T-helper 1 cell (primary cell): ENCODE data around the gene GORASP2.
A peak's percentile ranks its signal among the peaks of the same experiment; 100 is the strongest.

Experiments
- DNase-seq, 5 donors: peaks; one replicate each; pipeline ENCODE4 v3.0.0-alpha.2; 2012 to 2020

GORASP2 gene

DNA sequence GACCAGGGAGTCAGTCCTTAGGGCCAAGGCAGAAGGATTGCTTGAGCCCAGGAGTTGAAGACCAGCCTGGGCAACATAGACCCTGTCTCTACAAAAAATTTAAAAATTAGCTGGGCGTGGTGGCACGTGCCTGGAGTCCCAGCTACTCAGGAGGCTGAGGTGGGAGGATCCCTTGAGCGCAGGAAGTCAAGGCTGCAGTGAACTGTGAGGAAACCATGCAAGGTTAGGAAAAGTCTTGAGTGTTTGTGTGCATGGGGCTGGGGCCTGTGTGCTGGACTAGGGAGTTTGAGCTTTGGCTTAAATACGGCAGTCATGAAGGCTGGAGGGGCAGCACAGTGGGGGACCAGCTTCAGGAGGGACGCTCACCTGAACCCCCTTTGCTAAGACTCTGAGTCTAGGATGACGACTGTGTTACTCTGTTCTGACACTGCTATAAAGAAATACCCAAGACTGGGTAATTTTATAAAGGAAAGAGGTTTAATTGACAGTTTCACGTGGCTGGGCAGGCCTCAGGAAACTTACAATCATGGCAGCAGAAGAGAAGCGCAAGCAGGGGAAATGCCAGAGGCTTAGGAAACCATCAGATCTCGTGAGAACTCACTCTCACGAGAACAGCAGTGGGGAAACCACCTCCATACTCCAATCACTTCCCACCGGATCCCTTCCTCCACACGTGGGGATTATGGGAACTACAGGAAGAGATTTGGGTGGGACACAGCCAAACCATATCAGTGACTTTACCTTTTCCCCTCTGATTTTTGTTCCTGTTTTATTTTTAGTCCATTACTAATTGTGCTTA, 39.4 kb downstream of the GORASP2 start:
- DNase-seq = no peak

DNA sequence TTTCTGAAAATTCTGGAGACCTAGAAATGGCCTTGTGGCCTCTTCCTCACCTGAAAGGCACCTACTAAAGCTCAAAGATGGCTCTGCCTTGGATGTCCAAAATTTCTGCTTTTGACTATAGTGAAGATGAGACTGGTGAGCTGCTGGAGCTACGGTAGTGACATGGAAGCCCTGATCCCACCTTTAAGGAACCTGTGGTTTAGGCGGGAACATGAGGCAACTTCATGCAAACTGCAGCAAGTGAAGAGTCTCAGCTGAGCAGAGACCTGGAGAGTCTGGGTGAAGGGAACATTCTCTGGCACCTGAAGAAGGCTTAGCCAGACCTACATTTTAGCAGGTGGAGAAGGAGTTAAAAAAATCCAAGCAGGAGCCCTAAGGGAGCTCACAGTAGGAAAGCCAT, 40.0 kb downstream of the GORASP2 start:
- DNase-seq = no peak

GRCh38 chr2:170969872-170970496, 40.9 kb downstream of the GORASP2 start:
- no peak for DNase-seq

GRCh38 chr2:170971071-170971470, 42.0 kb downstream of the GORASP2 start:
- no peak for DNase-seq

DNA sequence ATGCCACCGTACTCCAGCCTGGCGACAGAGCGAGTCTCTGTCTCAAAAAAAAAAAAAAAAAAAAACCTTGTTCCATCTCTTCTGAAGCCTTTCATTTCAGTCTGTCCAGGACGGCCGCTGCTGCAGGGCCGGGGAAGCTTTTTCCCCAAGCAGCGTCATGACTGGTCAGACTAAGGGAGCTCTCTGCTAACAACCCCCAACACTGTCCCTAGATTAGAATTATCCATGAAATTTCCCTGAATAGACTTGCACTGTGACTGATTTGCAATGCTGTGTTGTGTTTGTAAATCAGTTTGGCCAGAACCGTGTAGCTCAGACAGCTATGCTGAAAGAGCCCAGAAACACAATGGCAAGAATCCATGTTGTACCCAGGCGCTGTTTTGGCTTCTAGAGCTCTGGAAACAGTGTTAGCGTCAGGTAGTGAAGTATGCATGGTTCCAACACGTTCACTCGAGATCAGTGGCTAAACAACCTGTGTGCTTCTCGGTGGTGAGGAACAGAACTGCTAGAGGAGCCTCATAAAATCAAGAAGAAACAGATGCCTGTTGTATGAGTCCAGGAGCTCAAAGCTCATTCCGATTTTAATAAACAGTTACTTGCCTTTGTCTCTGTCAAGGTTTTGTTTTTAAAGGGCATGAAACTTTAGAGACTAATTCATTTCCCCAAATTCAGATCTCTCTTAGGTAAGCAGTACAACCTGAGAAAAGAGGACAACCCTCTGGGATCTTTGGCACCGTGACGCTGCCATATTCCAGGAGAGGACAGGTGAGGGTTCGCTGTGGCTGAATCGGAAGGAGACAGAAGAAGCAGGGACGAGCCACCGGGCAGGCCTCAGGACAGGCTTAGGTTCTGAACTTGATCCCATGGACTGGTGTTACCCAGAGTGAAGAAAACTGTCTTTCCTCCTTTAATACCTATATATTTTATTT, 43.5 kb downstream of the GORASP2 start:
- no peak for DNase-seq

GRCh38 chr2:170973225-170973491, 44.1 kb downstream of the GORASP2 start:
- no peak for DNase-seq

GRCh38 chr2:170973492-170974303, 44.6 kb downstream of the GORASP2 start:
- DNase-seq = peak; percentile 75 to 87 (median 80)

DNA sequence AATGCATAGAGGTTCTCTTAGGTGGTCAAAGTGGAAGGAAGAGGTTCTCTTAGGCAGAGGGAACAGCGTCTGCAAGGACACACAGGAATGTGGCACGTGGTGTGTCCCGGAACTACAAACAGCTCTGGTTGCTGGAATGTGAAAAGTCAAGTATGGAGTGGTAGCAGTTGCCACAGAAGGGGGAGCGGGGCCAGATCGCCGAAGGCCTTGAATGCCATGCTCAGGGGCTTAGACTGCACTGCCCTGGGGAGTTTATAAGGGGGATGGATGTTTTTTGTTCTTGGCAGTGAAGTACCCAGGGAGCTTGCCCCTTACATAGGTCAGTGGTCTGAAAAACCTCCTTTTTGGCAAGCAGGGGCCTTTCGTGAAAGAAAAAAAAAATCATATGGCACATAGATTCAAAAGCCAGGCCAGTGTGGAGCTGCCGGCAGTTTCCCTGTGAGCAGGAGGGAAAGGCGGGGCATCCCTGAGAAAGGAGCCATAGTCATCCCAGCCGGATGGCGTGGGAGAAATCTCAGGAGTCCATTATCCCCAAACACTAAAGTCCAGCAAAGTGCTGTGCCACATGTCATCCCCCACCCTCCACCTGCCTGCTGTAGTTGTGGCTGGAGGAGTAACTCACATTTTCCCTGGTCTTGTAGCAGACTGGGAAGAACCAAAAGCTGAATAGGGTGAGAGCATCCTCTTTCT, 45.4 kb downstream of the GORASP2 start:
- DNase-seq = no peak

- no peak for DNase-seq
These were observed 46.3 kb downstream of the GORASP2 start for GRCh38 chr2:170975127-170975942.

- DNase-seq = no peak
These were observed 46.9 kb downstream of the GORASP2 start for GRCh38 chr2:170975943-170976270.

DNA sequence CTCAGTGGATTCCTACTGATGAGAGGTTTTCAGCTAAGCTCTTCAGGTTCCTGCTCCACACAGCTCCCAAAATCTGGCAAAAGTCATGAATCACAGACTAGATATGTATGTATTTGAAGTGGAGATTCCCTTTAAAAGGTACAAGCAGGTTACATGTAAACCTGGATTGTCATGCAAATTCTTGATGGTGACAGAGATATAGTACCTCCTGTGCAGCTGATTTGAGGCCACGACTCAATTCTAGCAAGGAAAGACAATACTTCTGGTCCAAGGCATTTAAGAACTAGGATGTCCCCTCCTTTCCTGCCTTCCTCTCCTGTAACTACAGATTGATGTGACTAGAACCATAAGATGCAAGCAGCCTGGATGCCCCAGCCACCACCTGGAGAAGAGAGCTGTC, 55.0 kb downstream of the GORASP2 start:
- DNase-seq = no peak

GRCh38 chr2:170985407-170985806, 56.4 kb downstream of the GORASP2 start:
- DNase-seq = no peak

DNA sequence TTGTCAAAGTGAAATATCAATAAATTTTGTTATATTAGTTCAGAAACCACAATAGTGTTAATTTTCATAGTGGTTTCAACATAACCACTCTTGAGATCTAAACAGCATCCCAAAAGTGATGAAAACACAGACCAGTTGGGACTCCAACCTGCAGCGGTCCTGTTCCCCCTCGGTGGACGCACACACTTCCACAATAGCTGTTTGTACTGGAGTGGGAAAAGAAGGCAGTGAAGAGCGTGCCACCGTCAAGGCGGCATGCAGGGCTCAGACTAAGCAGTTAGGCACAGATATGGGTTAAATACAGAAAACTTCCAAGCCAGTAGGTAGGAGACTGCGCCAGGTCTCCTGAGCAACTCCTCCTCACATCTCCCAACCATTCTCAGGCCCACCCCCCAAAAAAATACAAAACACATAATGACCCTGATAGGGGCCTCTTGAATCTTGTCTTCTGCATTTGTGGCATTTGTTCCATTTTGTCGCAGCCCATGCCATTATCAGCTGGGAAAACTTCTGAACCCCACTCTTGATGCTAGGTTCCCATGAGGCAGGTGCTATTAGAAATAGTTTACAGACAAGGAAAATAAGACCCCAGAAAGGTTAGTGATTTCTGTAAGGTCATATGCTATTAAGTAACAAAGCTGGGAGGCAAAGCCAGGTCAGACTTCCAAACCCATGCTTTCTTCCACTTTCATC, 57.7 kb downstream of the GORASP2 start:
- no peak for DNase-seq

- DNase-seq = no peak
These were observed 62.5 kb downstream of the GORASP2 start for GRCh38 chr2:170991398-170992182.

DNA sequence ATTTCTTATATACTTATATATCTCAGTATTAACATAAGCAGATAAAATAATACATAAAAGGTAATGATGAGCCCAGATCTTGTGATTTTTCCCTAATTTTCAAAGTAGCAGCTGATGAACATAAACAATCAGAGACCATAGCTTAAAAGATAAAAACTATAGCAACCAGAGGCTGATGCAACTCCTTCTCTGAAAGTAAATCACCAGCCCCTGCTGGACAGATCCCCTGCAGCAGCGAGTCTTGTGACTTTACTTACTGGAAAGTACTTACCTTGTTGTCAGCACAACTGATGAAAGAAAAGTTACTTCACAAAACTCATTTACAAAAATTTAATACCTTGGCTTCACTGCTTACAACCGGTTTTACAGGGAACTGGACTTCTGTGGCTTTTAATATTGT, 67.3 kb downstream of the GORASP2 start:
- DNase-seq = no peak

DNA sequence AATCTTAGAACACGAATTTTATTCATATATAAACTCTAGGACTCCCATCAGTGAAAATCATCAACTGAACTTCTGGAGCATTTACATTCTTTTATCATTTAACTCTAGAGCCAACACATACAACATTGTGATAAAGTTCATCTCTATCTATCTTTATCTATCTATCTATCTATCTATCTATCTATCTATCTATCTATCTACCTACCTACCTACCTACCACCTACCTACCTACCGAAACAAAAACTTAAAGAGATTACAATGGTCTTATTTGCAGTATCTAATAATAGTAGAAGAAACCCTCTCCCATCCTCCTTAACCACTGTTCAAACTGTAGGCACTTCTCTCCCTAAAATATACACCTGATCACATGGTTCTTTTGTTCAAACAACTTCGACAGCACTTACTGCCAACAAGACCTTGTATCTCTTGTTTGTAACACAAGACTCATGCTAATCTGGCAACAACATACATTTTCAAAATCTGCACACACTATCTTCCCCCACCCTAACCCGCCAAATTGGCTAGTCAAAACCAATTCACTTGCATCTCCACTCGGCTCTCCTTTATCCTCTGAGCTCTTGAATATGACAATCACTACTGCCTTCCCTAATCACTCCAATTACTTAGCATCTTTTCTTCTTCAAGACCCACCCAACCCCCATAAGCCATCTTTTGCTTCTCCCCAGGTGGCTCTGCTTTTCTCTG, 69.0 kb downstream of the GORASP2 start:
- no peak for DNase-seq

GRCh38 chr2:170999654-171000053, 70.6 kb downstream of the GORASP2 start:
- DNase-seq = no peak

DNA sequence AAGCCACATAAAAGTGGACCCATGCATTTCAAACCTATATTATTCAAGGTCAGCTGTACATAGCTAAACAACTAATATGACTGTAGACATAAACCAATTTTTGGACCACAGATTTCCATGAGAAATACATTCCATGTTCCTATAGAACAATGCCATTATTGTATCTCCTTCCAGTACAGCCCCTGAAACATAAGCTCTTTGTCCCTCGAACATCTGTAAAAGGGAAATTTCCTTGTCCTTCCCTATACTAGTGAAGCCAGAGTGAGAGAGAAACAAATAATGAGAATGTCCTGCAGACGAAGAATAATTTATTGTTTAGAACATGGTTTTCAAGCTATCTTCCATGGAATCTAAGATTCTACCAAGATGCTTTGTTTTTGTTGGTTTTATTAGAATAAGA, 75.3 kb downstream of the GORASP2 start:
- no peak for DNase-seq

DNA sequence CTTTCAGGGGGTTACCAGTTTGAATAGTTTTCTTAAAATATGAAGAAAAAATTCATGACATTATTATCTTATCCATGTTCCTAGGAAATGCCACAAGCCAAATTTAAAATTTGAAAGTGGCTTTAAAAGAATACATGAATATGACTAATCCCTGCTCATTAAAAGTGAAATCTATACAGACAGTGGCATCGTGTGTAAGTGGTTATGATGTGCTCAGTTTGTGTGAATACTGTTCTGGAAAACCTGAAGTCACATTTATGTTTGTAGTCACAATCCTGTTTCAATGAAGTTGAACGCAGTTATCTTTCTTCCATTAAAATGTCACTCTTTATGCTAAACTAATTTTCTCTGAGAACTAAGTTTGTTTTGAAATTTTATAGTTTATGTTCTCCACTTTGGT, 75.8 kb downstream of the GORASP2 start:
- no peak for DNase-seq
